Measurements from ENCODE around the gene IGSF21.

The IGSF21 gene

GRCh38 chr1:18354612-18355011, 247.0 kb downstream of the IGSF21 start:
- H3K27me3 ChIP-seq (ENCODE audit: control insufficient read depth, insufficient read depth, low read length) = no peaks in the 10 kb centered on the region
- no peak overlapping the region for H3K27ac ChIP-seq

GRCh38 chr1:18357622-18358230, 250.1 kb downstream of the IGSF21 start:
- no peak overlapping the region for H3K4me2 ChIP-seq (ENCODE audit: low read length)
- H3K27me3 ChIP-seq (ENCODE audit: control insufficient read depth, insufficient read depth, low read length) = no peaks in the 10 kb centered on the region

More at GRCh38 chr1:18354612-18355011, 247.0 kb downstream of the IGSF21 start:
- no peaks in the 10 kb centered on the region for H3K79me2 ChIP-seq
- no peaks in the 10 kb centered on the region for H3K4me1 ChIP-seq
- no peak overlapping the region for H3K4me3 ChIP-seq (ENCODE audit: low read depth, low read length)
- H3K9me3 ChIP-seq (ENCODE audit: control insufficient read depth, low read length) = no peaks in the 10 kb centered on the region
- no peak for TF ChIP-seq CTCF (IDR thresholded peaks at IDR 0.05)
- H3K36me3 ChIP-seq (ENCODE audit: control insufficient read depth, insufficient read depth, low read length) = no peaks in the 10 kb centered on the region
- H3K9ac ChIP-seq = no peak overlapping the region
- H2AFZ ChIP-seq = no peak overlapping the region
- no peak overlapping the region for H3K4me2 ChIP-seq (ENCODE audit: low read length)

GRCh38 chr1:18358600-18358999, 251.0 kb downstream of the IGSF21 start:
- no peak overlapping the region for H3K27ac ChIP-seq
- H3K27me3 ChIP-seq (ENCODE audit: control insufficient read depth, insufficient read depth, low read length) = no peaks in the 10 kb centered on the region
- H3K36me3 ChIP-seq (ENCODE audit: control insufficient read depth, insufficient read depth, low read length) = no peaks in the 10 kb centered on the region
- TF ChIP-seq CTCF (IDR thresholded peaks at IDR 0.05) = no peak
- no peak overlapping the region for H3K4me3 ChIP-seq (ENCODE audit: low read depth, low read length)
- no peaks in the 10 kb centered on the region for H3K9me3 ChIP-seq (ENCODE audit: control insufficient read depth, low read length)
- no peaks in the 10 kb centered on the region for H3K4me1 ChIP-seq
- no peaks in the 10 kb centered on the region for H3K79me2 ChIP-seq
- no peak overlapping the region for H2AFZ ChIP-seq
- H3K4me2 ChIP-seq (ENCODE audit: low read length) = no peak overlapping the region
- H3K9ac ChIP-seq = no peak overlapping the region

More at GRCh38 chr1:18357622-18358230, 250.1 kb downstream of the IGSF21 start:
- H3K36me3 ChIP-seq (ENCODE audit: control insufficient read depth, insufficient read depth, low read length) = no peaks in the 10 kb centered on the region
- no peak overlapping the region for H3K27ac ChIP-seq
- no peaks in the 10 kb centered on the region for H3K79me2 ChIP-seq
- no peaks in the 10 kb centered on the region for H3K9me3 ChIP-seq (ENCODE audit: control insufficient read depth, low read length)
- no peak overlapping the region for H3K4me3 ChIP-seq (ENCODE audit: low read depth, low read length)
- no peak for TF ChIP-seq CTCF (IDR thresholded peaks at IDR 0.05)
- H3K4me1 ChIP-seq = no peaks in the 10 kb centered on the region
- H2AFZ ChIP-seq = no peak overlapping the region
- no peak overlapping the region for H3K9ac ChIP-seq

GRCh38 chr1:18360251-18360650, 252.7 kb downstream of the IGSF21 start:
- no peaks in the 10 kb centered on the region for H3K79me2 ChIP-seq
- no peak overlapping the region for H3K27ac ChIP-seq
- H2AFZ ChIP-seq = no peak overlapping the region
- no peaks in the 10 kb centered on the region for H3K36me3 ChIP-seq (ENCODE audit: control insufficient read depth, insufficient read depth, low read length)
- H3K27me3 ChIP-seq (ENCODE audit: control insufficient read depth, insufficient read depth, low read length) = no peaks in the 10 kb centered on the region
- no peak for TF ChIP-seq CTCF (IDR thresholded peaks at IDR 0.05)
- no peak overlapping the region for H3K9ac ChIP-seq
- H3K4me1 ChIP-seq = no peaks in the 10 kb centered on the region
- H3K4me3 ChIP-seq (ENCODE audit: low read depth, low read length) = no peak overlapping the region
- no peaks in the 10 kb centered on the region for H3K9me3 ChIP-seq (ENCODE audit: control insufficient read depth, low read length)
- no peak overlapping the region for H3K4me2 ChIP-seq (ENCODE audit: low read length)

GRCh38 chr1:18362150-18362549, 254.6 kb downstream of the IGSF21 start:
- Histone ChIP-seq H3K27ac (no peak overlapping the region), H3K27me3 (ENCODE audit: control insufficient read depth, insufficient read depth, low read length) (no peaks in the 10 kb centered on the region), H3K4me1 (no peaks in the 10 kb centered on the region), H3K4me3 (ENCODE audit: low read depth, low read length) (no peak overlapping the region), H3K9me3 (ENCODE audit: control insufficient read depth, low read length) (no peaks in the 10 kb centered on the region), H2AFZ (no peak overlapping the region), H3K4me2 (ENCODE audit: low read length) (no peak overlapping the region), H3K36me3 (ENCODE audit: control insufficient read depth, insufficient read depth, low read length) (no peaks in the 10 kb centered on the region), H3K9ac (no peak overlapping the region), H3K79me2 (no peaks in the 10 kb centered on the region)
- TF ChIP-seq CTCF (IDR thresholded peaks at IDR 0.05) = no peak
